Measurements from ENCODE around the gene HAPSTR1. TPM values are rescaled to one million over a fixed set of nuclear protein-coding genes. Genes with fewer than 3 reads are reported as not detected.

Gene HAPSTR1
- polyA plus RNA-seq, 3 donors = 7.2 to 58.9 (median 11.1) TPM

DNA sequence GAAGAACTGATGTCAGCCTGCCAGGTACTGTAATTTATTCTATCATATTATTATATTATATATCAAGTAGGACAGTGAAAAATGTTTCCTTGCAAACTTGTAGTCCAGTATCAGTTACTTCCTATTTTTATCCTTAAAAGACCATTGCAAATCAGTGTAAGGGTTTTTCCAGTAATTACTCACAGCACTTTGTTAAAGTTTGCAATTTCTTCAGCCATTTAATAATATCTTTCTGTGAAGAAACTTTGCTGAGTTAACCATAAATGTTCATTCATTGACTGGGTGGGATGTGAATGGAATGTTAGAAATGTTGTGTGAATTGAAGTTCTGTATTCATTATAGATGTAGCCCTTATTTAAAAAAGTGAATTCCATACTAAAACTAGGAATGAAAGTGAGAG is 26.7 kb downstream of the HAPSTR1 start:
- peaks cover 79 to 91% of the 10 kb centered on the region in 2 donors for H3K36me3 Mint-ChIP-seq
- Histone ChIP-seq H3K9ac (ENCODE audit: insufficient read depth, low read length, poor library complexity, severe bottlenecking) (no peak overlapping the region), H3K4me2 (replicated peaks; ENCODE audit: extremely low read depth, low read length, poor library complexity, severe bottlenecking) (no peak overlapping the region), H3K36me3 (replicated peaks in 1 of 2; ENCODE audit: control insufficient read depth in 1 of 2, insufficient read depth in 2 of 2, low read length in 2 of 2) (peaks cover 40 to 85% of the 10 kb centered on the region in 2 donors), H3K27ac (ENCODE audit: low read depth in 1 of 2, low read length in 2 of 2) (peak overlapping the region in 1 of 2 donors; percentile 17), H4K20me1 (ENCODE audit: insufficient read depth, low read length) (peaks cover 100% of the 10 kb centered on the region), H3K4me3 (replicated peaks in 1 of 3; ENCODE audit: low read depth in 2 of 3, low read length in 3 of 3) (no peak overlapping the region), H2AFZ (ENCODE audit: insufficient read depth, low read depth, low read length, poor library complexity, severe bottlenecking) (no peak overlapping the region), H3K4me1 (ENCODE audit: control insufficient read depth in 1 of 2, insufficient read depth in 2 of 2, low read length in 2 of 2) (peaks cover 17 to 19% of the 10 kb centered on the region in 2 donors), H3K79me2 (ENCODE audit: insufficient read depth, low read length) (peaks cover 99% of the 10 kb centered on the region), H3K9me3 (replicated peaks in 1 of 2; ENCODE audit: control insufficient read depth in 1 of 2, insufficient read depth in 1 of 2, low read length in 2 of 2) (no peaks in the 10 kb centered on the region), H3K27me3 (ENCODE audit: control insufficient read depth in 2 of 2, insufficient read depth in 2 of 2, low read length in 2 of 2) (no peaks in the 10 kb centered on the region)
- intact Hi-C loops (cut with micrococcal nuclease) = loop anchor here in 1 of 2 donors (10.0 kb wide), 1 partner anchor 483 kb away; no protein-coding TSS in a partner anchor
- no peaks in the 10 kb centered on the region for H3K27me3 Mint-ChIP-seq (ENCODE audit: low read depth in 3 of 3)
- H3K4me3 Mint-ChIP-seq = no peak overlapping the region
- H3K27ac Mint-ChIP-seq = peak overlapping the region in 5 of 7 donors; percentile 23 to 84 (median 54)
- peak in 1 of 3 donors; percentile 57 for DNase-seq
- no peaks in the 10 kb centered on the region for H3K9me3 Mint-ChIP-seq
- peaks cover 47% of the 10 kb centered on the region for H3K4me1 Mint-ChIP-seq
- TF ChIP-seq CTCF (IDR thresholded peaks at IDR 0.05) = no peak

- no peak overlapping the region for H3K4me2 ChIP-seq (replicated peaks; ENCODE audit: extremely low read depth, low read length, poor library complexity, severe bottlenecking)
- Mint-ChIP-seq H3K9me3 (no peaks in the 10 kb centered on the region), H3K4me3 (no peak overlapping the region), H3K36me3 (peaks cover 83 to 95% of the 10 kb centered on the region in 2 donors), H3K4me1 (peaks cover 47% of the 10 kb centered on the region), H3K27ac (peak overlapping the region in 6 of 7 donors; percentile 19 to 80 (median 69)), H3K27me3 (ENCODE audit: low read depth in 3 of 3) (no peaks in the 10 kb centered on the region)
- no peaks in the 10 kb centered on the region for H3K9me3 ChIP-seq (replicated peaks in 1 of 2; ENCODE audit: control insufficient read depth in 1 of 2, insufficient read depth in 1 of 2, low read length in 2 of 2)
- H3K27ac ChIP-seq (ENCODE audit: low read depth in 1 of 2, low read length in 2 of 2) = peak overlapping the region in 1 of 2 donors; percentile 40
- H3K36me3 ChIP-seq (replicated peaks in 1 of 2; ENCODE audit: control insufficient read depth in 1 of 2, insufficient read depth in 2 of 2, low read length in 2 of 2) = peaks cover 40 to 87% of the 10 kb centered on the region in 2 donors
- H3K9ac ChIP-seq (ENCODE audit: insufficient read depth, low read length, poor library complexity, severe bottlenecking) = no peak overlapping the region
- H3K4me1 ChIP-seq (ENCODE audit: control insufficient read depth in 1 of 2, insufficient read depth in 2 of 2, low read length in 2 of 2) = peaks cover 17 to 19% of the 10 kb centered on the region in 2 donors
- H2AFZ ChIP-seq (ENCODE audit: insufficient read depth, low read depth, low read length, poor library complexity, severe bottlenecking) = no peak overlapping the region
- intact Hi-C loops (cut with micrococcal nuclease) = loop anchor here (10.0 kb wide), 2 partner anchors 155 to 485 kb away; partner anchors contain the start of gene USP7 (in 1 of the 2)
- H3K4me3 ChIP-seq (replicated peaks in 1 of 3; ENCODE audit: low read depth in 2 of 3, low read length in 3 of 3) = no peak overlapping the region
- no peaks in the 10 kb centered on the region for H3K27me3 ChIP-seq (ENCODE audit: control insufficient read depth in 2 of 2, insufficient read depth in 2 of 2, low read length in 2 of 2)
- DNase-seq = peak in 2 of 3 donors; percentile 24 to 60
- TF ChIP-seq CTCF (IDR thresholded peaks at IDR 0.05) = peak; percentile 10
- 50% methylated on average over 1 of the region's 3 CpGs for WGBS (ENCODE audit: insufficient coverage)
- H3K79me2 ChIP-seq (ENCODE audit: insufficient read depth, low read length) = peaks cover 99% of the 10 kb centered on the region
- peaks cover 100% of the 10 kb centered on the region for H4K20me1 ChIP-seq (ENCODE audit: insufficient read depth, low read length)
These were observed 28.4 kb downstream of the HAPSTR1 start for GRCh38 chr16:9119795-9120194.

Measured in CD14-positive monocyte (primary cell).